ENCODE results near the gene EHBP1L1. TPM values are rescaled to one million over a fixed set of nuclear protein-coding genes. Genes with fewer than 3 reads are reported as not detected.

The EHBP1L1 gene
- total RNA-seq, 2 experiments from 2014 or later, result 115 to 120 TPM

GRCh38 chr11:65625628-65626342 is 49.9 kb downstream of the EHBP1L1 start:
- POLR2A ChIA-PET, result interaction anchor here (0.7 kb wide), 1 partner anchor 13 kb away, joined by 3 read pairs; the partner anchor contains the start of gene SIPA1
- CTCF ChIA-PET, result interaction anchor here (0.6 to 2.3 kb wide), 13 partner anchors 9 to 757 kb away, joined by 3 to 9 read pairs (median 4); partner anchors contain the start of genes AP5B1, EHBP1L1, KAT5 and MUS81

GRCh38 chr11:65627202-65627601 is 51.3 kb downstream of the EHBP1L1 start:
- ChIA-PET POLR2A (interaction anchor here (0.5 kb wide), 1 partner anchor 341 kb away, joined by 3 read pairs; no protein-coding TSS in a partner anchor), CTCF (interaction anchor here (0.5 to 1.8 kb wide), 7 partner anchors 10 to 504 kb away, joined by 3 to 9 read pairs (median 3); partner anchors contain the start of genes KAT5 and SIPA1)

- CTCF ChIA-PET, result interaction anchor here (0.9 kb wide), 1 partner anchor 8 kb away, joined by 3 read pairs; the partner anchor contains the start of gene SIPA1
Measured at GRCh38 chr11:65629579-65629978, 53.7 kb downstream of the EHBP1L1 start.

GRCh38 chr11:65630215-65630614 is 54.4 kb downstream of the EHBP1L1 start:
- ChIA-PET POLR2A (interaction anchor here (0.8 kb wide), 1 partner anchor 9 kb away, joined by 3 read pairs; no protein-coding TSS in a partner anchor), CTCF (no interaction called here)

More at GRCh38 chr11:65629579-65629978, 53.7 kb downstream of the EHBP1L1 start:
- POLR2A ChIA-PET, result no interaction called here

GRCh38 chr11:65633390-65634108 is 57.7 kb downstream of the EHBP1L1 start:
- ChIA-PET POLR2A (interaction anchor here (0.9 kb wide), 1 partner anchor 11 kb away, joined by 3 read pairs; no protein-coding TSS in a partner anchor), CTCF (interaction anchor here (0.9 to 1.7 kb wide), 4 partner anchors 11 to 184 kb away, joined by 3 to 7 read pairs (median 4); no protein-coding TSS in a partner anchor)

GRCh38 chr11:65634109-65634436 is 58.2 kb downstream of the EHBP1L1 start:
- ChIA-PET CTCF (interaction anchor here (0.9 to 1.3 kb wide), 2 partner anchors 77 to 183 kb away, joined by 3 to 4 read pairs; no protein-coding TSS in a partner anchor), POLR2A (no interaction called here)

- CTCF ChIA-PET, result no interaction called here
- POLR2A ChIA-PET, result no interaction called here
Measured at GRCh38 chr11:65634440-65634839, 58.6 kb downstream of the EHBP1L1 start.

GRCh38 chr11:65634905-65635731 is 59.3 kb downstream of the EHBP1L1 start:
- POLR2A ChIA-PET, result no interaction called here
- CTCF ChIA-PET, result no interaction called here

GRCh38 chr11:65636108-65637031 is 60.5 kb downstream of the EHBP1L1 start:
- CTCF ChIA-PET, result no interaction called here
- POLR2A ChIA-PET, result interaction anchor here (0.7 to 6.3 kb wide), 2 partner anchors 15 to 70 kb away, joined by 11 to 39 read pairs; no protein-coding TSS in a partner anchor

- ChIA-PET POLR2A (interaction anchor here (0.6 to 6.3 kb wide), 4 partner anchors 15 to 111 kb away, joined by 3 to 39 read pairs (median 10); partner anchors contain the start of gene PCNX3), CTCF (interaction anchor here (0.9 to 2.0 kb wide), 5 partner anchors 8 to 71 kb away, joined by 3 to 6 read pairs (median 4); partner anchors contain the start of genes PCNX3 and RELA)
Measured at GRCh38 chr11:65637032-65637557, 61.2 kb downstream of the EHBP1L1 start.

GRCh38 chr11:65637794-65638419 is 62.1 kb downstream of the EHBP1L1 start, which contains the start of gene SIPA1:
TSS of gene SIPA1 (plus strand) at chr11:65638101. CDS start at chr11:65640922, 2,821 bp downstream.
- ChIA-PET POLR2A (interaction anchor here (0.6 to 6.3 kb wide), 8 partner anchors 12 to 250 kb away, joined by 3 to 39 read pairs (median 3); partner anchors contain the start of genes FIBP and PCNX3), CTCF (interaction anchor here (0.6 to 2.0 kb wide), 12 partner anchors 8 to 250 kb away, joined by 3 to 6 read pairs (median 4); partner anchors contain the start of genes FIBP, MAP3K11, MUS81 and PCNX3)

- ChIA-PET POLR2A (interaction anchor here (1.3 to 6.3 kb wide), 3 partner anchors 13 to 24 kb away, joined by 3 to 39 read pairs (median 17); partner anchors contain the start of gene RELA), CTCF (interaction anchor here (0.7 to 2.0 kb wide), 9 partner anchors 12 to 221 kb away, joined by 3 to 6 read pairs (median 4); partner anchors contain the start of genes MAP3K11, MUS81 and PCNX3)
Measured at GRCh38 chr11:65639228-65639597, 63.4 kb downstream of the EHBP1L1 start.

GRCh38 chr11:65639623-65640482 is 64.0 kb downstream of the EHBP1L1 start:
- ChIA-PET CTCF (interaction anchor here (0.6 to 1.9 kb wide), 8 partner anchors 8 to 220 kb away, joined by 3 to 5 read pairs (median 4); partner anchors contain the start of genes KAT5 and MUS81), POLR2A (interaction anchor here (0.5 to 6.3 kb wide), 4 partner anchors 12 to 240 kb away, joined by 4 to 39 read pairs (median 10); partner anchors contain the start of genes CTSW and RELA)

GRCh38 chr11:65640483-65641296 is 64.8 kb downstream of the EHBP1L1 start:
- ChIA-PET POLR2A (interaction anchor here (0.5 to 6.3 kb wide), 4 partner anchors 11 to 239 kb away, joined by 4 to 39 read pairs (median 10); partner anchors contain the start of genes CTSW and RELA), CTCF (interaction anchor here (0.6 to 1.4 kb wide), 4 partner anchors 9 to 71 kb away, joined by 3 to 5 read pairs (median 4); partner anchors contain the start of gene KAT5)
